Right lobe of liver (tissue), 6 donors: ENCODE data around the gene IP6K3. TPM values are rescaled to one million over a fixed set of nuclear protein-coding genes. Genes with fewer than 3 reads are reported as not detected.

Experiments used
- ATAC-seq, 4 donors: fragments of 200-7000 bp; cut with Tn5 transposase; one replicate each; pipeline ENCODE4 v1.9.1; 2020; ENCODE audit warnings: mild to moderate bottlenecking in 4 of 4, moderate library complexity in 4 of 4
- DNase-seq, 3 donors: peaks; one replicate each; pipeline ENCODE4 v3.0.0-alpha.2; 2020
- H3K27ac ChIP-seq, 3 donors: fragments of 200-600 bp; one replicate each; pipeline ENCODE4 v1.8.0; 2022
- H3K27me3 ChIP-seq, 2 donors: fragments of 200-600 bp; one replicate each; pipeline ENCODE4 v1.8.0; 2022
- H3K36me3 ChIP-seq, 4 donors: fragments of 200-600 bp; sonication (generic) in 1 of 4; one replicate each; pipeline versions ENCODE4 v1.5.1 to v1.8.0; 2017 to 2022; ENCODE audit warnings: control low read depth in 1 of 4
- H3K4me1 ChIP-seq, 4 donors: fragments of 200-600 bp; sonication (generic) in 1 of 4; one replicate each; pipeline versions ENCODE4 v1.5.1 to v1.8.0; 2017 to 2022; ENCODE audit warnings: control low read depth in 1 of 4
- H3K4me3 ChIP-seq, 3 donors: fragments of 200-600 bp; one replicate each; pipeline ENCODE4 v1.8.0; 2022
- H3K9me3 ChIP-seq, 4 donors: fragments of 200-600 bp; sonication (generic) in 1 of 4; one replicate each; pipeline versions ENCODE4 v1.5.1 to v1.8.0; 2017 to 2022; ENCODE audit warnings: control low read depth in 1 of 4
- POLR2A ChIP-seq: fragments of 450-650 bp; IDR thresholded peaks from one replicate; pipeline ENCODE4 v1.6.1; 2017; ENCODE audit warnings: antibody characterized with exemption, mild to moderate bottlenecking
- WGBS: methylation state at CpG from one replicate; pipeline ENCODE4 v1.1.6; 2018; ENCODE audit warnings: low coverage, low lambda C conversion rate; ENCODE audit not compliant: insufficient coverage; ENCODE audit errors: missing lambda C conversion rate; 5-methylcytosine and 5-hydroxymethylcytosine counted together
- intact Hi-C, 2 donors: fragments of 100-400 bp; cut with DNase I; formaldehyde crosslinking; loops; one replicate each; pipeline versions ENCODE4 v1.11.2 to v1.14.1; 2022
- total RNA-seq, 6 experiments: library from RNA; depleted of rRNA in 2 of 6; stranded (reverse); fragments of >200 nt in 2 of 6; fragmentation: NEBNext Ultra II Directional in 3 of 6; extraction: Animal tissue kit (Norgen Biotek cat#: 25700) in 3 of 6; gene quantifications; one replicate each; pipeline versions ENCODE4 v1.1.0 to v1.2.4, GENCODE V29; 2016 to 2023
- TF ChIP-seq, protein P1 (sequence below), 4 donors: fragments of 200-600 bp in 3 of 4; fragments of 450-650 bp in 1 of 4; IDR thresholded peaks; one replicate each; pipeline versions ENCODE4 v1.5.1 to v1.8.0; 2016 to 2022; ENCODE audit warnings: antibody characterized with exemption in 4 of 4, mild to moderate bottlenecking in 2 of 4
- donor health status: DM: no; HTN: yes; CAD: no.
- donor health status: DM: no; HTN: no; CAD: no.
- donor health status: DM: no; HTN: no; CAD: no.
- donor health status: DM: no; HTN: yes; CAD: no.
- donor health status: DM: no; HTN: yes; CAD: no.

Gene IP6K3
- total RNA-seq, 6 experiments from 2014 or later: 4.8 to 28.0 (median 9.7) TPM

DNA sequence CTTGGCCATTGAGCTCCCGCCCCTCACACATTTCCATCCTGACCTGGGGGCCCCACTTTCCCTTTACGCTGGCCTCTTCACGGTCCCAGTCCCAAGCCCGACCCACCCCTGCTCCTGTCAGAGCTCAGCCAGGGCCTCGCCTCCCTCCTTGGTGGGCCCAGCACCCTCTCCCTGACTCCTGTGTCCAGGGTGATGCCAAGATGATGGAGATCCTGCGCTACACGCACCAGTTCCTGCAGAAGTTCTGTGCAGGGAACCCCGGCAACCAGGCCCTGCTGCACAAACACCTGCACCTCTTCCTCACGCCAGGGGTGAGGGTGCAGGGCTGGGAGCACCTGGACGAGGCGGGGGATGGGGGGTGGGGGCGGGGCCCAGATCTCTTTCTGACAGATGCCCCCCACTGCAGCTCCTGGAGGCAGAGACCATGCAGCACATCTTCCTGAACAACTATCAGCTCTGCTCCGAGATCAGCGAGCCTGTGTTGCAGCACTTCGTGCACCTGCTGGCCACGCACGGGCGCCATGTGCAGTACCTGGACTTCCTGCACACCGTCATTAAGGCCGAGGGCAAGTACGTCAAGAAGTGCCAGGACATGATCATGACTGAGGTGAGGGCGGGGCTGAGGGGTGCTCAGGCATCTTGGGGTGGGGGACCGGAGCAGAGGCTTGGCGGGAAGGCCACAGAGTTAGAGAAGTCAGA is 68.3 kb downstream of the IP6K3 start:
- H3K4me1 ChIP-seq: no peaks in the 10 kb centered on the region
- no peaks in the 10 kb centered on the region for H3K27me3 ChIP-seq
- 74% methylated on average over 9 of the region's 24 CpGs for WGBS
- TF ChIP-seq, protein P1, sequence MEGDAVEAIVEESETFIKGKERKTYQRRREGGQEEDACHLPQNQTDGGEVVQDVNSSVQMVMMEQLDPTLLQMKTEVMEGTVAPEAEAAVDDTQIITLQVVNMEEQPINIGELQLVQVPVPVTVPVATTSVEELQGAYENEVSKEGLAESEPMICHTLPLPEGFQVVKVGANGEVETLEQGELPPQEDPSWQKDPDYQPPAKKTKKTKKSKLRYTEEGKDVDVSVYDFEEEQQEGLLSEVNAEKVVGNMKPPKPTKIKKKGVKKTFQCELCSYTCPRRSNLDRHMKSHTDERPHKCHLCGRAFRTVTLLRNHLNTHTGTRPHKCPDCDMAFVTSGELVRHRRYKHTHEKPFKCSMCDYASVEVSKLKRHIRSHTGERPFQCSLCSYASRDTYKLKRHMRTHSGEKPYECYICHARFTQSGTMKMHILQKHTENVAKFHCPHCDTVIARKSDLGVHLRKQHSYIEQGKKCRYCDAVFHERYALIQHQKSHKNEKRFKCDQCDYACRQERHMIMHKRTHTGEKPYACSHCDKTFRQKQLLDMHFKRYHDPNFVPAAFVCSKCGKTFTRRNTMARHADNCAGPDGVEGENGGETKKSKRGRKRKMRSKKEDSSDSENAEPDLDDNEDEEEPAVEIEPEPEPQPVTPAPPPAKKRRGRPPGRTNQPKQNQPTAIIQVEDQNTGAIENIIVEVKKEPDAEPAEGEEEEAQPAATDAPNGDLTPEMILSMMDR (IDR thresholded peaks at IDR 0.05): no peak
- no peak for TF ChIP-seq POLR2A
- no peak overlapping the region for H3K4me3 ChIP-seq
- H3K9me3 ChIP-seq: no peaks in the 10 kb centered on the region
- intact Hi-C loops: no loop called here
- H3K36me3 ChIP-seq: no peaks in the 10 kb centered on the region
- DNase-seq (no peak), ATAC-seq (no peak)
- H3K27ac ChIP-seq: no peak overlapping the region

DNA sequence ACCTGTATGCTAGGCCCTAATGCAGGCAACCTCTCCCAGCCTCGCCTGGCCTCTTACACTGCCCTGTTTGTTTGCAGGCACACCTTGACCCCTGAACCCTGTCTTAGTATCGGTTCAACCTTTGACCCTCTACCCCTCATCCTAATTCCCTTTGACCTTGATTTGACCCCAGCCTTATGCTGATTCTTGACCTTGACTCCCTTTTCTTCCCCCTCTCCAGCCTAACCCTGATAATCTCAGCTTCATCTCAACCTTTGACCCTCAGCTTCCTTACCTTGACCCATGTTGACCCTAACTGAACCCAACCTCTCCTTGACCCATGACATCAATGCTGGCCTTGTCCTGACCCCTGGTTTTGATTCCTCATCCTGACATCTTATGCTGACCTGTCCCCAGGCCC is 69.0 kb downstream of the IP6K3 start:
- no peak for ATAC-seq
- no peaks in the 10 kb centered on the region for H3K4me1 ChIP-seq
- H3K9me3 ChIP-seq: no peaks in the 10 kb centered on the region
- no peaks in the 10 kb centered on the region for H3K27me3 ChIP-seq
- no peak for DNase-seq
- TF ChIP-seq, protein P1 (IDR thresholded peaks at IDR 0.05): no peak
- TF ChIP-seq POLR2A: no peak
- intact Hi-C loops: no loop called here
- no peak overlapping the region for H3K27ac ChIP-seq
- no peaks in the 10 kb centered on the region for H3K36me3 ChIP-seq
- WGBS: 71% methylated on average over 2 of the region's 2 CpGs
- H3K4me3 ChIP-seq: no peak overlapping the region

DNA sequence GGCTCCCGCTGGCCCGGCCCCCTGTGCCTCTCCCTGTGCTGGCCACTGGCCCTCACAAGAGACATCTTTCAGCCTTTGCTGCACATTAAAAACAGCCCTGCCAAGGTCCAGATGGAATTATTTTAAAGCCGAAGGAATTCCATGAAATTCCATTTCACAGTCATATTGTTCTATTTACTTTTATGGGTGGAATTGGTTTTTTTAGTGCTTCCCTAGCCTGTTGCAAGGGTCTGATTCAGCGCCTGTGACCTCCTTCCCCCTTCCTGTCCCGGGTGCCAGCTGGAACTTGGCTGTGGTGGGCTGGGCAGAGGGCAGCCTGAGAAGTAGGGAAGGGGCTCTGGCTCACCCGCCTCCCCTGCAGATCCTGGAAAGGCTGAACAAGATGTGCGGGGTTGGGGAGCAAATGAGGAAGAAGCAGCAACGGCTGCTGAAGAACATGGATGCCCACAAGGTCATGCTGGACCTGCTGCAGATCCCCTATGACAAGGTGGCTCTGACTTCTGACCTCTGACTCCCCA is 69.5 kb downstream of the IP6K3 start:
- no peak for ATAC-seq
- no peaks in the 10 kb centered on the region for H3K27me3 ChIP-seq
- WGBS: 50% methylated on average over 3 of the region's 8 CpGs
- H3K4me1 ChIP-seq: no peaks in the 10 kb centered on the region
- no peaks in the 10 kb centered on the region for H3K9me3 ChIP-seq
- intact Hi-C loops: no loop called here
- no peak overlapping the region for H3K4me3 ChIP-seq
- no peaks in the 10 kb centered on the region for H3K36me3 ChIP-seq
- H3K27ac ChIP-seq: no peak overlapping the region
- TF ChIP-seq POLR2A: no peak
- TF ChIP-seq, protein P1 (IDR thresholded peaks at IDR 0.05): no peak
- DNase-seq: no peak

DNA sequence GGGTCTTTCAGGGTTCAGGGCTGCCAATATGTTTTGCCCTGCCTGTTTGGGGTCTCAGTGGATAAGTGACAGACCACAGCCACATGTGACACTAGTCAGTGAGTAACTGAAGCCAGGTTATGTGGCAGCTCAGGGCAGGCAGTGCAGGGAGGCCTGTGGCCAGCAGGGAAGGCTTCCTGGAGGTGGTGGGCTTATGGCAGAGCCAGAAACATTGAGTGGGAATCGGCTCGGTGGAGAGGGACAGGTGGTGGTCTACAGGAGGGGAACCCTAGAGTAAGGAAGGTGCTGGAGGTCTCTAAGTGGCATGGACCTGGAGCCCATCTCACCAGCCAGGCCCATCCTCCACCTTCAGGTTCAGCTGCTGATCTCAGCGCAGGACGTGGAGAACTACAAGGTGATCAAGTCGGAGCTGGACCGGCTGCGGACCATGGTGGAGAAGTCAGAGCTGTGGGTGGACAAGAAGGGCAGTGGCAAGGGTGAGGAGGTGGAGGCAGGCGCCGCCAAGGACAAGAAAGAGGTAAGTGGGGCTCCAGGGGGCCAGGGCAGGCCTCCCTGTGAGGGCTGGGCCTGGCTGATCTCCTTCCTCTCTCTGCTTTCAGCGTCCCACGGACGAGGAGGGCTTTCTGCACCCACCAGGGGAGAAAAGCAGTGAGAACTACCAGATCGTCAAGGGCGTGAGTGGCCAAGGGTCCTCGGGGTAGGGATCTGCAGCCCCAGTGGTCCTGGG is 70.1 kb downstream of the IP6K3 start:
- ATAC-seq: no peak
- no peak overlapping the region for H3K27ac ChIP-seq
- no peaks in the 10 kb centered on the region for H3K4me1 ChIP-seq
- whole genome bisulfite sequencing: 82% methylated on average over 5 of the region's 15 CpGs
- H3K4me3 ChIP-seq: no peak overlapping the region
- DNase-seq: no peak
- H3K27me3 ChIP-seq: no peaks in the 10 kb centered on the region
- no peaks in the 10 kb centered on the region for H3K36me3 ChIP-seq
- intact Hi-C loops: no loop called here
- no peaks in the 10 kb centered on the region for H3K9me3 ChIP-seq
- TF ChIP-seq, protein P1 (IDR thresholded peaks at IDR 0.05): no peak
- no peak for TF ChIP-seq POLR2A
